CD4-positive, alpha-beta T cell treated with Interleukin-4 for 4 hours (primary cell): ENCODE results near the gene MPZL2.

Experiments used
- DNase-seq: peaks from one replicate; pipeline ENCODE4 v3.0.0-alpha.2; 2020

Gene MPZL2

DNA sequence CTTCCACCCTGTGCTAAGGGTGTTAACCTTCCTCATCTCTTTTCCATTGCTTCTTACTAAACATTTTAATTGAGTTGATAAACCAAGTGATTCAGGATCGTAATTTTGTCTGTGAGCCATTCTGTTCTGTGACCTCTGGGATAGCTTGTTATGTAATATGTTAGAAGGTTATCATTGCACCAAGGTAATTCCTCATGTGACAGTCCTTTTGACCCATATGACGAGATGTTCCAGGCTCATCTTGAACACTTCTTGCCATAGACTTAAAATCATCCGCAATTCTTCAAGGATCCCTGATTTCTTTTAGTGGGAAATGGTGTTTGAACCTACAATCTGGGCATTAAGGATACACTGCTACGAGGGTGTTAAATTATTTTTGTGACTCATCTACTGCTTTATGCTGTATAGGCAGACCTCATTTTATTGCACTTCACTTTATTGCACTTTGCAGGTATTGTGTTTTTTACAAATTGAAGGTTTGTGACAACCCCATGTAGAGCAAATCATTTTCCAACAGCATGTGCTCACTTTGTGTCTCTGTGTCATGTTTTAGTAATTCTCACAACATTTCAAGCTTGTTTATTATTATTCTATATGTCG lies 19.0 kb upstream of the MPZL2 start:
- no peak for DNase-seq

DNA sequence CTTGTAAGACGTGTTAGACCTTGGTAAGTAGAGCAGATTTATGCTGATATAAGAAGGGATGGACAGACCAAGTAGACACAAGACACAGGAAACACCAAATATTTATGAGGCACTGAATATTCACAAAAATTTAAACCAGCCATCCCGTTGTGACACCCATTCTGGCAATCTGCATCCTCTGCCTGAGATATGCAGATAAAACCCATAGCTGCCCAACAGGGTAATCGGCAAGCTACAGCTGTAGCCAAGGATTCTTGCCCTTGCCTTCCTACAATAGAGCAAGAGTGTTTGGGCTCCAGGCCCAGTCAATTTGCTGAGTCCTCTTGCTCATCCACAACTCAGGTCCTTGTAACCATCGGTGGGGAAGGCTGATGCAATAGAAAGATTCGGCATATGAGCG lies 18.5 kb upstream of the MPZL2 start:
- no peak for DNase-seq

DNA sequence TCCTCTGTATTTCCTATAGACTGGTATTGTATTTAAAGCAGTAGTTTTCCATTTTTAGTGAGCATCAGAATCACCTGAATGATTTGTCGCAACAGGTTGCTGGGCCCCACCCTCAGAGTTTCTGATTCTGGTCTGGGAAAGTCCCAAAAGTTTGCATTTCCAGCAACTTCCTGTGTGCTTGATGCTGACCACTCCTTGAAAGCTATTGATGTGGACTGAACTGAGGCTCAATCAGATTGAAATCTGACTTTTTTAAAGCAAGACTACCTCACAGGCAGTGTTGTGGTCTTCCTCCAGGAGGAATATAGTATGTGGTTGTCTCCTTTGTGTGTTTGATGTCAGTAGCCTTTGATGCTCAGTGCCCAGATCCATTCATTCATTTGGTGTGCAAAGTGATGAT lies 17.2 kb upstream of the MPZL2 start:
- DNase-seq = peak; percentile 26

DNA sequence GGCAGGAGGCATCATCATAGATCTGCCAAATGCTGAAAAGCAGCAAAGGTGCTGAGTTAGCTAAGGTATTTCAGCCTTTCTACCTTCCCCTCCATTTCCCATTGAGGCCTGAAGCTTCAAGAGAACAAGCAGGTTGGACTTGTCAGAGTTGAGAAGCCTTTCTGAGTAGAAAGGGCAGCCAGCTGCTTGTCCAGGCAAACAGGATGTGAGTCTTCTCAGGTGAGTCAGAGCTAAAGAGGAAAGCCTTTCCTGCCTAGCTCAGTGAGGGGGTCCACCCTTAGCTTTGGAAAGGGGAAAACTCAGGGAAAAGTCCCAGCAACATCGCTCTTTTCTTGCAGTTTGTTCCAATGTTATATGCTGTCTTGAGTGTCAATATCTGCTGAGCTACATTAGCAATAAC lies 13.2 kb upstream of the MPZL2 start:
- DNase-seq = no peak

DNA sequence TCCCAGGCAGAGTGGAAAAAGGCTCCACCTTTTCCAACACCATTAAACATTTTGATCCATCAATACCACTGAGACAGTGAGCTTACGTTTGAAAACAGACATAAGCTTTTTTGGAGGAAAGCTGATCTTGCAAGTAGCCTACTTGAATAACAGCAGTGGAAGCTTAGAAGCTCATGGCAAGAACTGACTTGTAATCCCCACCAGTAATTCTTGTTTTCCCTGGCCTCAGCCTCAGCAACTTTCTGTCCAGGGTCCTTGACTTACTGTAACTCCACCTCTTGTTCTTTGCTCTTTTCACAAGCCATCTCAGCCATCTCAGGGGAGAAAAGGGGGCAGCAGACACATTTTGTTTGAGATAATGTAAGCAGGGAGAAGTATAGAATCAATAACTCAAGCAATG lies 12.3 kb upstream of the MPZL2 start:
- DNase-seq = no peak

GRCh38 chr11:118275176-118275575 lies 11.1 kb upstream of the MPZL2 start:
- DNase-seq = no peak

DNA sequence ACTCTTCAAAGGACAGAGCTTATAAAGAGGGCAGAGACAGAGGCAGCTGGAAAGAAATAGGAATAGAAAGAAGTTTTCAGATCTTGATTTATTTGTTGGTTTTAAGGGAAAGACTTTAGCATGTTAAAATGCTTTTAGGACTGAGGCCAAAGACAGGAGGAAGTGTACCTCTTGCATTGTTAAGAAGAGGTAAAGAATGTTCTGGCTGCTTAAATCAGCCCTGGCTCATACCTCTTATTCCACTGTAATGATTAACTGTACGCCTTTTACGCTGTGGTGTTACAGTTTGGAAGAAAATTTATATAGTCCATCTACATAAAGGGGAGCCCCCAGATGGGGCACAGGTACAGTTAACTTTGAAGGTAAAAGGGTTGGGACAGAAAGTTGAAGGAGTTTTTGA lies 10.1 kb upstream of the MPZL2 start:
- DNase-seq = no peak

- no peak for DNase-seq
These were observed 7.9 kb upstream of the MPZL2 start for GRCh38 chr11:118272001-118272400.

GRCh38 chr11:118267486-118267885 lies 3.4 kb upstream of the MPZL2 start:
- no peak for DNase-seq

DNA sequence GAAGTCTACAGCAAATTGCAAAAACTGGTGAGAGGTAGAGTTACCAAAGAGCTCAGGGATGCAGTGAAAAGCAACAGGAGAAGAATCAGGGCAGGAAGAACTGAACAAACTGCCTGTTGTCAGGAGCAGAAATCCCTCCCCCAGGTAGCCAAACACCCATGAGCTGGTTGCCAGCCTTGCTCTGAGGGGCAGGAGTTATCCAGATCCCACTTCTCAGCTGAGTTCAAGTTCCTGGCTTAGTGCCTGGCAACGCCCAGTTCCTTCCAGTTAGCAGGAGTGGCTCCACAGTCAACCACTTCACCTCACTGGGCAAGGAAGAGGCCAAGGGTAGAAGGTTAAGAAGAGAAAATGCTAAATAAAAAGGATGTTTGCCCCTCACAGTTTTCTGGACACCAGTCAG lies 1.9 kb upstream of the MPZL2 start:
- no peak for DNase-seq

DNA sequence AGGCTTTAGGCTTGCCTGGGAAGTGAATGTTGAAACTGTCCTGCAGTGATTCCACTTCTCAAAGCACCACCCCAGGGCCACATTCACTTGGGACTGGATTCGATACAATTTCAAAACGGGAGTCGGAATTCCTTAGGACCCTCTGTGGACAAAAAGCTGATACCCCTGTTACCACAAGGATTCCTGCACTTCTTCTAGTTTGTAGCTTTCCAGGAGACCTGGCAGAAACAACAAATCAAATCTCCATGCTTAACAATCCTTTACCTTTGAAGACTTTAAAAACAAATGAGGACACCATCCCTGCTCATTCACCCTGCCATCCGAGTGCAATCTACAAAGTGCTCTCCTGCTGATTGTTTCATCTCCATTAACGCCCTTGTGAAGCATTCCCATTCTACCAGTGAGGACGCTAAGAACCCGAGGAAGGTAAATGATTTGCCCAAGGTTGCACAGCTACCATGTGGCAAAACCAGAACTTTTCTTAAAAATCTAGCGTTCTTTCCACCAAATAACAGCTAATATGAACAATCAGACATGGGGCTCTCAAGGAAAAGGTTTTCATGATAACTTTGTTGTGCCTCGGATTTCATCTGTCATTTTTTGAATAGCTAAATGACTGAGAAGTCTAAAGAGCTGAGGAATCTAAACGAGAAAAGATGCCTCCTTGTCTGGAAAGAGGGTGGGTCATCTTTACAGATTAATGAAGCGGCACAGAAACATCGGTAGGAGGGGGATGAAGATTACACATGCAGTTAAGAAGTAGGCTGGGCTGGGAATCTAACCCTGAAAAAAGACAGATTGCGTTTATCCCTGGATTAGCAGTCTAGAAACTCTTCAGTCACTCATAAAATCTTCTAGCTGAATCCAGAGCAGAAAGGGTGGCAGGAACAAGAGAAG lies 720 bp upstream of the MPZL2 start:
- DNase-seq = no peak

GRCh38 chr11:118263112-118263511 lies 985 bp downstream of the MPZL2 start:
- DNase-seq = no peak

DNA sequence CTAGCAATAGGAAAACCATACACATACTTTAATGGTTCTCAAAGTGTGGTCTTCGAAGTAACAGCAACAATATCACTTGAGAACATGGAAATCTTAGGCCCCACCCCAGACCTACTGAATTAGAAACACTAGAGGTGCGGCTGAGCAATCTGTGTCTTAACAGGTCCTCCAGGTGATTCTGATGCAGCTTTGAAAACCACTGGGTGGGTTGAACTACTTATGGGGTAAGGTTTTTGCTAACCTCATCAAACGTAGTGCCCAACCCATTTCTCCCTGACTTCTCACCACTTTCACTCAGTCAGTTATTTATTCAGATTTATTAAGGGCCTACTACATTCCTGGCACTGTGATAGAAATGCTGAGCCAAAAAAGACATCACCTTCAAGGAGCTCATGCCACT lies 3.7 kb downstream of the MPZL2 start:
- DNase-seq = no peak

- no peak for DNase-seq
These were observed 5.0 kb downstream of the MPZL2 start for GRCh38 chr11:118259138-118259537.

DNA sequence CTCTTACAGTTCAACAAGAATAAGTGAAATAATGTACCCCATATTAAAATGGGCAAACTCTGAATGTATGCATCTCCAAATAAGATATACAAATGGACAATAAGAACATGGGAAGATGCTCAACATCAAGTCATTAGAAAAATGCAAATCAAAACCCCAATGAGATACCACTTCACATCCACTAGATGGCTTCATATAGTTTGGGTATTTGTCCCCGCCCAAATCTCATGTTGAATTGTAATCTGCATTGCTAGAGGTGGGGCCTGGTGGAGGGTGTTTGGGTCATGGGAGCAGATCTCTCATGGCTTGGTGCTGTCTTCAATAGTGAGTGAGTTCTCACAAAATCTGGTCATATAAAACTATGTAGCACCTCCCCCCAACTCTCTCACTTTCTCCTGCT lies 5.7 kb downstream of the MPZL2 start:
- no peak for DNase-seq

GRCh38 chr11:118252688-118253087 lies 11.4 kb downstream of the MPZL2 start:
- no peak for DNase-seq

GRCh38 chr11:118251858-118252652 lies 12.0 kb downstream of the MPZL2 start, which contains the start of gene MPZL3:
Gene MPZL3, minus strand, starts transcription at chr11:118252365. Its CDS starts 71 bp downstream, at chr11:118252294.
- peak; percentile 91 for DNase-seq

DNA sequence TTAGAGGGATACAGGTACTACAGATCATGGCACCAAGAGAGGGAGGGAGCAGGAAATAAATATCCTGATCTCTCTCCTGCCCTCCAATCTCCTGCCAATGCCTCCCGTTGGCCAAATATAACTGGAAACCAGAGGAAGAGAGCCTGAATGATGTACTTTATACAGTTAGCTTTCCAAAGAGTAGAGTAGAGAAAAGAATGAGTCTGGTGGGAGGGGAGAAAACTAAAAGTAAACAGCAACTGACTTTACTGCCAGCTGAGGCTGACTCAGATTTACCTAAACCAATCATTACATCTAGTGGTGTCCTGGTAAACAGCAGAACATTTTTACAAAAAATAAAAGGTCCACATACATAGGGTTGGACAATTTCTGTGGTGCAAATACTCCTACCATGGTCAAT lies 17.1 kb downstream of the MPZL2 start:
- DNase-seq = no peak

- DNase-seq = no peak
These were observed 18.0 kb downstream of the MPZL2 start for GRCh38 chr11:118245936-118246562.

GRCh38 chr11:118243993-118244762 lies 19.9 kb downstream of the MPZL2 start:
- DNase-seq = no peak

- DNase-seq = no peak
These were observed 20.9 kb downstream of the MPZL2 start for GRCh38 chr11:118243161-118243560.

DNA sequence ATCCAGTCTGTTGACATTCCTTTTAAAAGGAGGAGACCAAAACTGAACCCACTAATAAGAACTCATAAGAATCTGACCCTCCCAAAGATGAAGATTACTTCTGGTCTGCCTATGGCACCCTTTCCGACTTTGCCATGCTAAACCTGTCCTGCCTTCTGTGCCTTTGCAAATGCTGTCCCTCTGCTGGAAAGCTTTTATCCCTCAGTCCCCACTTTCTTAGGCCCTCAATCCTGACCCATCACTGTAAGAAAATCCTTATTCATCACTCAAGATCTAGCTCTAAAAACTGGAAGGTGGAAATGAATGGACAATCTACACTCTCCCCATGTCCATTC lies 22.4 kb downstream of the MPZL2 start:
- no peak for DNase-seq
